ENCODE results near the gene ZNF681. TPM values are rescaled to one million over a fixed set of nuclear protein-coding genes. Genes with fewer than 3 reads are reported as not detected.
A peak's percentile ranks its signal among the peaks of the same experiment; 100 is the strongest.
"Not testable (repeated sequence)": the region's sequence is repeated elsewhere in the genome, so short reads cannot be mapped to it uniquely, and the experiment has no call there.

The ZNF681 gene
- 2.2 TPM for total RNA-seq

- peak; percentile 52 to 96 (median 90) for DNase-seq (ENCODE audit: low read depth in 2 of 3, low spot score in 2 of 3)
Observed at GRCh38 chr19:23758187-23759074, at the start of gene ZNF681. TSS of gene ZNF681 (minus strand) at chr19:23758891. CDS start at chr19:23758749, 142 bp downstream.

- no peak for DNase-seq (ENCODE audit: low read depth in 2 of 3, low spot score in 2 of 3)
Observed at GRCh38 chr19:23804676-23805075, 46.0 kb upstream of the ZNF681 start.

GRCh38 chr19:23802290-23802689 lies 43.6 kb upstream of the ZNF681 start:
- DNase-seq (ENCODE audit: low read depth in 2 of 3, low spot score in 2 of 3): no peak

GRCh38 chr19:23801803-23802202 lies 43.1 kb upstream of the ZNF681 start:
- DNase-seq (ENCODE audit: low read depth in 2 of 3, low spot score in 2 of 3): no peak

GRCh38 chr19:23800868-23801267 lies 42.2 kb upstream of the ZNF681 start:
- no peak for DNase-seq (ENCODE audit: low read depth in 2 of 3, low spot score in 2 of 3)

GRCh38 chr19:23800271-23800670 lies 41.6 kb upstream of the ZNF681 start:
- no peak for DNase-seq (ENCODE audit: low read depth in 2 of 3, low spot score in 2 of 3)

GRCh38 chr19:23799321-23799720 lies 40.6 kb upstream of the ZNF681 start:
- DNase-seq (ENCODE audit: low read depth in 2 of 3, low spot score in 2 of 3): peak; percentile 7 to 42 (median 16)

GRCh38 chr19:23795462-23795861 lies 36.8 kb upstream of the ZNF681 start:
- peak in 1 of 3 donors; percentile 9 for DNase-seq (ENCODE audit: low read depth in 2 of 3, low spot score in 2 of 3)

GRCh38 chr19:23792784-23793183 lies 34.1 kb upstream of the ZNF681 start:
- no peak for DNase-seq (ENCODE audit: low read depth in 2 of 3, low spot score in 2 of 3)

GRCh38 chr19:23790641-23791488 lies 32.2 kb upstream of the ZNF681 start:
- no peak for DNase-seq (ENCODE audit: low read depth in 2 of 3, low spot score in 2 of 3)

- no peak for DNase-seq (ENCODE audit: low read depth in 2 of 3, low spot score in 2 of 3)
Observed at GRCh38 chr19:23789246-23789645, 30.6 kb upstream of the ZNF681 start.

GRCh38 chr19:23788411-23788810 lies 29.7 kb upstream of the ZNF681 start:
- no peak for DNase-seq (ENCODE audit: low read depth in 2 of 3, low spot score in 2 of 3)

- DNase-seq (ENCODE audit: low read depth in 2 of 3, low spot score in 2 of 3): no peak
Observed at GRCh38 chr19:23787106-23787505, 28.4 kb upstream of the ZNF681 start.

GRCh38 chr19:23785982-23786381 lies 27.3 kb upstream of the ZNF681 start:
- no peak for DNase-seq (ENCODE audit: low read depth in 2 of 3, low spot score in 2 of 3)

- no peak for DNase-seq (ENCODE audit: low read depth in 2 of 3, low spot score in 2 of 3)
Observed at GRCh38 chr19:23784274-23784673, 25.6 kb upstream of the ZNF681 start.

GRCh38 chr19:23783636-23784035 lies 24.9 kb upstream of the ZNF681 start:
- DNase-seq (ENCODE audit: low read depth in 2 of 3, low spot score in 2 of 3): no peak

- DNase-seq (ENCODE audit: low read depth in 2 of 3, low spot score in 2 of 3): no peak
Observed at GRCh38 chr19:23779645-23780044, 21.0 kb upstream of the ZNF681 start.

GRCh38 chr19:23778566-23778965 lies 19.9 kb upstream of the ZNF681 start:
- no peak for DNase-seq (ENCODE audit: low read depth in 2 of 3, low spot score in 2 of 3)

- DNase-seq (ENCODE audit: low read depth in 2 of 3, low spot score in 2 of 3): not testable (repeated sequence)
Observed at GRCh38 chr19:23778036-23778435, 19.3 kb upstream of the ZNF681 start.

GRCh38 chr19:23777216-23777615 lies 18.5 kb upstream of the ZNF681 start:
- no peak for DNase-seq (ENCODE audit: low read depth in 2 of 3, low spot score in 2 of 3)

GRCh38 chr19:23776507-23777205 lies 18.0 kb upstream of the ZNF681 start:
- DNase-seq (ENCODE audit: low read depth in 2 of 3, low spot score in 2 of 3): no peak

All from hematopoietic multipotent progenitor cell (in vitro differentiated cells).